NCI-H1930 (cell line): Measurements from ENCODE around the gene KRTAP12-4.
"Not testable (repeated sequence)": the region's sequence is repeated elsewhere in the genome, so short reads cannot be mapped to it uniquely, and the experiment has no call there.

ENCODE experiments used
- DNase-seq, 2 experiments: peaks; one replicate each; lab custom pipeline; 2025; lab: John Stamatoyannopoulos, UW

KRTAP12-4 gene

DNA sequence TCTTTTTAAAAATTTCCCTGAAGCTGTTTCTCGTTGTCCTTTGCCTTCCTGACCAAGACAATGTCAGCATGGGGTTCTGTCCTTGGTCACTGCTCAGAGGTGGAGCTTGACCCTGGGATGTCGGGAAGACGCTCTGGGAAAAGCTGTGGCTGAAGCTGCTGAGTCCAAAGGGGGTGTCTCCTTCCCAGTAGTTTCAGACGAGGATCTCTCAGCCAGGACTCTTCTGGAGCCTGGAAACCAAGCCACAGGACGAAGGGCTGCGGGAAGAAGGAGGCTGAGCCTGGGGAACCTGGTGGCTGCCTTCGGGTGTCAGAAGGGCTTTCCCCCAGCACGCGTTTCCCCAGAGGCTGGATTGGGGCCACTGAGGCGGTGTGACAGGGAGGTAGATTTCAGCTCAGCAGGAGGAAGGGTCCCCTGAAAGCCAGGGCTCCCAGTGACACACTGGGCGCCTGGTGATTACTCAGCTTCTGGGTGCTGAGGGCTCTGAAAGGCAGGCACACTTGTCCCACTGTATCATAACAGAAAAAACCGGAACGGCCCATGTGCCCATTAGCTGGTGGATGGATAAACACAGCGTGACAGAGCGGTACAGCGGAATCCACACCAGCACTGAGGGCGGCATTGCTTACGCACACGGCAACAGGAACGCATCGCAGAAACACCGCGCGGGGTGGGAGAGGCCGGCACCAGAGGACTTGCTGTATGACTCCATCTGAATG, 32.5 kb upstream of the KRTAP12-4 start:
- no peak for DNase-seq

- no peak for DNase-seq
These were observed 31.7 kb upstream of the KRTAP12-4 start for GRCh38 chr21:44686000-44686781.

DNA sequence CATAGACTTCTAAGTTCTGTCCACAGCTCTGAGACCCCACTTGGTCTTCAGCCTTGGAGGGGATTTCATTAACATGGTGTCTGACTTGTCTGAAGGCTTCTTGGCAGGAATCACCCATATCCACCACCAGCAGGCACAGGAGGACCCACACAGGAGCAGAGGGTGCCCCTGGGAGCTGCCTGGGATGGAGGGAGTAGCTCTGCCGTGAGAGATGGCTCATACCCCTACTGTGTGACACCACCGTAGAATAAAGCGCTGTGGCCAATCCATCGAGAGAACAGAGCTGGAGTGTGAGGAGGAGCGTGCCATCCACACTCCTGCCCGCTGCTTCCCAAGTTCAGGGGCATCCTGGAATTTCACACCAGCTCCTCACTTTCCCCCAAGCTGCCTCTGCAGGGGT, 30.6 kb upstream of the KRTAP12-4 start:
- DNase-seq: not testable (repeated sequence)

DNA sequence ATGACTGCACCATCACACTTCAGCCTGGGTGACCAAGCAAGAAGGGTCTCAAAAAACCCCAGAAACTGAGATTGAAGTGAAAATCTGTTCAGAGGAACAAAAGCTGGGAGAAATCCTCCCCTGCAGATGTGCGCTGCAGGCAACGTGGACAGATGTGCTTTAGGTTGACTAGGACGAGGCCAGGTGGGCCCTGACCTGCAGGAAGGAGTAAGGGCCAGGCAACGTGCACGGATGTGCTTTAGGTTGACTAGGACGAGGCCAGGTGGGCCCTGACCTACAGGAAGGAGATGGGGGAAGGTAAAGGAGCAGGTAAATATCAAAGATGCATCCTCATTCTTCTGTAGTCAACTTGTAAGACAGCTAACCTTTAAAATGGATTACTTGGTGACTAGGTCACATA, 30.0 kb upstream of the KRTAP12-4 start:
- no peak for DNase-seq

DNA sequence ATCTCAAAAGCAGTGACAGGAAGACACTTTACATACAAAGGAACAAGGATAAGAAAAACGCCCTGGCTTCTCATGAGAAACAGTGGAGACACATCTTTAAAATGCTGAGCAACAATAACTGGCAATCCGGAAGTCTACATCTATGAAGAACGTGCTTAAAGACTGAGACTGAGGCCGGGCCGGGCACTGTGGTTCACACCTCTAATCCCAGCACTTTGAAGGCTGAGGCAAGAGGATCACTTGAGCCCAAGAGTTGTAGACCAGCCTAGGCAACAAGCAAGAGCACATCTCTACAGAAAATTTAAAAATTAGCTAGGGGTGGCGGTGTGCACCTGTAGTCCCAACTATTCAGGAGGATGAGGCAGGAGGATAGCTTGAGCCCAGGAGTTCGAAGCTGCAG, 29.6 kb upstream of the KRTAP12-4 start:
- no peak for DNase-seq

DNA sequence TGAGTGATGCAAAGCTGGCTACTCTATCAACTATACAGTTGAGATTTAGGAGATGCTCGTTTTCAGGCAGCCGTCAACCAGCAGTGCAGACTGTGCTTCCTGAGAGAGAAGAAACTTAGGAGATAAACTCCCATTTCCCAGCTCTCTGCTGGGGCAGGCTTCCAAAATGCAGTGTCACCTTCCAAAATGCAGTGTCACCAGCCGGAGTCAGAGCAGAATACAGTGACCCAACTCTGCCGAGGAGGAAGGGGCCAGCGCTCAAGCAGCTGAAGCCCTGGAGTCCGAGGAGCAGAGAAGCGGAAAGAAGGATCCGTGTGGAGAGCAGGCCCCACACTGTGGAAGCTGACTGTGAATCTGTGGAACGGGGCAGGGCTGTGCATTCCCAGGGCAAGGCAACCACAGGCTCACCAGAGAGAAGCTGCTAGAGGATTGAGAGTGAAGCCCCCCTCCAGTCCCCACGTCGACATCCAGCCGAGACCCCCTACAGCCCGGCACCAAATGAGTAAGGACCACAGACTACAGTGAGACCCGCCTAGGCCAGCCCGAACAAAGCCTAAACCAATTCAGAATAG, 28.2 kb upstream of the KRTAP12-4 start:
- DNase-seq: no peak

- DNase-seq: no peak
These were observed 27.6 kb upstream of the KRTAP12-4 start, which contains the start of gene KRTAP12-1 for GRCh38 chr21:44681861-44682579. TSS of gene KRTAP12-1 (minus strand) at chr21:44682163. CDS start at chr21:44682123, 40 bp downstream.

DNA sequence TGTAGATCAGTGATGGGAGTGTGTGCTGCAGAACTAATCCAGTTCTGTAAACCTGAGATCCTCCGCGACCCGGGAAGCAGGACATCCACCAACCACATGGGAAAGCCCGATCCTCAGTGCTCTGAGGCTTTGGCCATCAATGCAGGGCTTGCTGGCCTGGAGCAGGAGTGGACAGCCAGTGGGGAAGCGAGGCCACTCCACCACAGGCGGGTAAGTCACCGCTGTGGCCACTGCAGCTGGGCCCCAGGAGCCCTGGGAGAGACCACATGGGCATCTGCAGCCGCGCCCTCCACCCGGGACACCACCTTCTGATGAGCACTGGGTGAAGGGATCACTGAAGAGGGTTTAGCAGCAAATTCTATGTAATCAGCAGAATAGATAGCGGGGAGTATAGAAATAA, 26.7 kb upstream of the KRTAP12-4 start:
- DNase-seq: no peak

DNA sequence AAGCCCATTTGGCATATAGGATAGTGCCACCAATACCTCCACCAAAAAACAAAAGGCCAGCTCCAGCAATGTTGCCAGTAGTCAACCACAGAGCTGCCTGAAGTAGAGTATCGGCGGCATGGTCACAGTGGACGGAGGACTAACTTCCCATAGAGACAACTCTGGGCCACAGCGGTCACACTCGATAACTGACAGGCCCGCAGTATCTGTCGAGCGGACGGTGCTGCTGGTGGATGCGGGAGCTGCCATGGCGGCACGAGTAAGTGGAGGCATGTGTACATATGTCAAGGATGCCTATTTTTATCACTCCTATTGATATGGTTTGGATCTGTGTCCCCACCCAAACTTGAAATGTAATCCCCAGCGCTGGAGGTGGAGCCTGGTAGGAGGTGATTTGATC, 23.4 kb upstream of the KRTAP12-4 start:
- no peak for DNase-seq

DNA sequence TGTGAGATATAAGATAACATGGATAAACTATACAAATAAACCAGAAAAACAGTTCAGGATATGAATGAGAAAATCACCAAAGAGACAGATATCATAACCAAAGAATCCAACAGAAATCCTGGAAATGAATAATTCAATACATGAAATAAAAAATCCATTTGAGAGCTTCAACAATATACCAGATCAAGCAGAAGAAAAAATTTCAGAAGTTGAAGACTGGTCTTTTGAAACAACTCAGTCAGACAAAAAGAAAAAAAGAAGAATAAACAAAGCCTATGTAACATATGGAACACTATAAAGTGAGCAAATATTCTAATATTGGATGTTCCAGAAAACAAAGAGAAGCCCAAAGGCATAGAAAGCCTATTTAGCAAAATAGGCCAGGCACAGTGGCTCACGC, 17.5 kb upstream of the KRTAP12-4 start:
- DNase-seq: no peak

- DNase-seq: no peak
These were observed 16.4 kb upstream of the KRTAP12-4 start for GRCh38 chr21:44670642-44671432.

GRCh38 chr21:44667612-44668011, 13.2 kb upstream of the KRTAP12-4 start:
- DNase-seq: no peak

- no peak for DNase-seq
These were observed 12.2 kb upstream of the KRTAP12-4 start, which contains the start of gene KRTAP12-2 for GRCh38 chr21:44666401-44667320. TSS of gene KRTAP12-2 (minus strand) at chr21:44666927. CDS start at chr21:44666886, 41 bp downstream.

DNA sequence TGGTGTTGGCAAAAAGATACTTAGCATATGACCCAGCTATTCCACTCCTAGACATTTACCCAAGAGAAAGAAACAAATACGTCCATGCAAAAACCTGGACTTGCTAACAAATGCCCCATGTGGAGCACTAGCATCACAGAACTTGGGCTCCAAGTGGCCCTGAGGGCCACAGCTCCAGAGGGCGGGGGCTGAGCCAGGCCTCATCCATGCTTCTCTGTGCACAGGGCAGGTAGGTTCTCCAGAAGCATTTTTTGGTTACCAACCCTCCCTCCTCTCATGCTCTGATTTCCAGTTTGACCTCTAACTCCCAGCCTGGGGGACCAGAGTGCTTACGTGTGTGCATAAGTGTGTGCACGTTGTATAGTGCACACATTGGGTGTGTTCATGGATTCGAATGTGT, 10.2 kb upstream of the KRTAP12-4 start:
- DNase-seq: no peak

- DNase-seq: not testable (repeated sequence)
These were observed 7.1 kb upstream of the KRTAP12-4 start for GRCh38 chr21:44661567-44661966.

DNA sequence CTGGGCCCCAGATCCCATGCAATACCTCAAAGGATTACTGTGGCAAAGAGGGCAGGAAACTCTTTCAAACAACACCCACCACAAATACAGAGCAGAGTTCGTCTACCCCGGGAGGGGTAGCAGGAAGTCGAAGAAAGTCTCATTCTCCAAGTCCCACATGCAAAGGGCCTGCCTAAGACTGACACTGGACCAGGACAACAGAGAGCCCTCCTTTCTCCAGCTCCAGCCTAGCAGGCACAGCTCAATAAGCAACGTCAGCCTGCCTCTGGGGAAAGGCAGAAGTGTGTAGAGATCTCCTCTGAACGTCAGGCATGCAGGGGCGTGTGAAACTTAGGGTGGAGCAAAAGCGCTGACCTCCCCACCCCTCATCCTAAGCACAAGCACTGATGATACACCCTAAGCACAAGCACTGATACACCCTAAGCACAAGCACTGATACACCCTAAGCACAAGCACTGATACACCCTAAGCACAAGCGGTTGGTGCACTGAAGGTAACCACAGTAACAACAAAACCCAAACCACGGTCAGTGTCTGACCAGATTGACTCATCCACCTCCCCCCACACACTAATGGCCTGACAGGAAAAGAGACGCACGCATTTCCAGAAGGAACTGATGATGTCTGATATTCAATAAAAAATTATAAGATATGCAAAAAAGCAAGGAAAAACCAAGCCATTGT, 4.6 kb upstream of the KRTAP12-4 start:
- no peak for DNase-seq

- DNase-seq: no peak
These were observed 4.1 kb upstream of the KRTAP12-4 start for GRCh38 chr21:44658541-44658910.

DNA sequence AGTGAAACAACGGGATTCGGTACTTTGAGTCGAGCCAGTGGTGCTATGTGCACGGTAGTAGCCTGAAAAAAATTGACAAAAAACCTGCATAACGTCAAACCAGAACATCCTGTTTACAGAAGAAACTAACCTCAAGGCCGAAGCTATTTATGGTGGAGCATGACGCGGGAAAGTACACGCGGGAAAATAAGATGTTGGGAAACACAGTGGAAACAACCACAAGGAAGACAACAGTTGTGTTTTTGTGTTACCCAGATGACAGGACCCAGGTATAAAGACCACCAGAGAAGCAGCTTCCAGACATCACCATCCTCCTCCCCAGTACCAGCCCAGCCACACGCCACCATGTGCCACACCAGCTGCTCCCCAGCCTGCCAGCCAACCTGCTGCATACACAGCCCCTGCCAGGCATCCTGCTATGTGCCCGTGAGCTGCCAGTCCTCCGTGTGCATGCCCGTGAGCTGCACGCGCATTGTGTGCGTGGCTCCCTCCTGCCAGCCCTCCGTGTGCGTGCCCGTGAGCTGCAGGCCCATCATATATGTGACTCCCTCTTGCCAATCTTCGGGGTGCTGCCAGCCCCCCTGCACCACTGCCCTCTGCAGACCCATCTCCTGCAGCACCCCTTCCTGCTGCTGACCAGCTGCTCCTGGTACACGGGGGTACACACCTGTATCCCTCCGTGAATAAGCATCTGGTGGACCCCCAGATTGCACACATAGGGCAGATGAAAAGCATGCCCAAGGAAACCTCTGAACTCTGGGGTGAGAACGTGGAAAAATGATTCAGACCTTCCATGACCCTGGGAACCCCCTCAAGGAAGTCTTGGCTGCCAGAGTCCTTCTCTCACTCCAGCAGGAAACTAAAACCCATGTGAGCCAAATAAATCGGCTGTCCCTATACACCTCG, 3.4 kb upstream of the KRTAP12-4 start, which contains the start of gene KRTAP12-3:
Gene KRTAP12-3, plus strand, starts transcription at position 298 of the 906 bp plus-strand sequence. Its CDS starts 48 bp downstream, at position 346.
- DNase-seq: no peak

DNA sequence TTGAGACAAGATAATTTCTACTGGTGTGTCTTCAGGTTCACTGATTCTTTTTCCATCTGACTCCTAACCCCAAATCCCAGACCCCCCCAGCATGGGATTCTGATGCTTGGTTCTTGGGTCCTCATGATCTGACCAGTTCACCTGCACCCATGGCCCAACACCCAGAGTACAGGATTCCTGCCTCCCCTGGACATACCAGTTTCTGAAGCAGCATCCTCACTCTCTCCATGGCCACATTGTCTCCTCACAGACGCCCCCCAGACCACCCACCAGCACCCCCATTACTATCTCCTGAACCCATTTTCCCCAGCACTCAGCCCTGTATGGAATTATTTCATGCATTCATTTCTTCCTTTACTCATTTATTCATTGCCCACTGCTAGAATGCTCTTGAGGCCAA, 2.4 kb upstream of the KRTAP12-4 start:
- DNase-seq: no peak
